GM06990 (cell line): ENCODE data around the gene SF3A1.
A peak's percentile ranks its signal among the peaks of the same experiment; 100 is the strongest.

Experiments used
- DNase-seq: peaks from one replicate; pipeline ENCODE4 v3.0.0-alpha.2; 2011; ENCODE audit not compliant: insufficient read length; ENCODE audit errors: extremely low read depth
- H3K27me3 ChIP-seq: replicated peaks from 2 replicates; pipeline ENCODE4 v1.6.0; 2011; ENCODE audit warnings: low read length; ENCODE audit not compliant: control insufficient read depth, insufficient read depth
- H3K36me3 ChIP-seq: 2 replicates; pipeline ENCODE4 v1.5.1; 2011; ENCODE audit warnings: low read length; ENCODE audit not compliant: control insufficient read depth, insufficient read depth
- H3K4me3 ChIP-seq: replicated peaks from 2 replicates; pipeline ENCODE4 v1.5.1; 2011; ENCODE audit warnings: low read depth, mild to moderate bottlenecking, control low read depth, low read length
- TF ChIP-seq, protein P1 (sequence below): IDR thresholded peaks from 2 replicates; pipeline ENCODE4 v1.5.1; 2011; ENCODE audit warnings: low read length, control low read depth, mild to moderate bottlenecking, inconsistent platforms; ENCODE audit not compliant: insufficient read depth, poor library complexity, severe bottlenecking

Gene SF3A1

DNA sequence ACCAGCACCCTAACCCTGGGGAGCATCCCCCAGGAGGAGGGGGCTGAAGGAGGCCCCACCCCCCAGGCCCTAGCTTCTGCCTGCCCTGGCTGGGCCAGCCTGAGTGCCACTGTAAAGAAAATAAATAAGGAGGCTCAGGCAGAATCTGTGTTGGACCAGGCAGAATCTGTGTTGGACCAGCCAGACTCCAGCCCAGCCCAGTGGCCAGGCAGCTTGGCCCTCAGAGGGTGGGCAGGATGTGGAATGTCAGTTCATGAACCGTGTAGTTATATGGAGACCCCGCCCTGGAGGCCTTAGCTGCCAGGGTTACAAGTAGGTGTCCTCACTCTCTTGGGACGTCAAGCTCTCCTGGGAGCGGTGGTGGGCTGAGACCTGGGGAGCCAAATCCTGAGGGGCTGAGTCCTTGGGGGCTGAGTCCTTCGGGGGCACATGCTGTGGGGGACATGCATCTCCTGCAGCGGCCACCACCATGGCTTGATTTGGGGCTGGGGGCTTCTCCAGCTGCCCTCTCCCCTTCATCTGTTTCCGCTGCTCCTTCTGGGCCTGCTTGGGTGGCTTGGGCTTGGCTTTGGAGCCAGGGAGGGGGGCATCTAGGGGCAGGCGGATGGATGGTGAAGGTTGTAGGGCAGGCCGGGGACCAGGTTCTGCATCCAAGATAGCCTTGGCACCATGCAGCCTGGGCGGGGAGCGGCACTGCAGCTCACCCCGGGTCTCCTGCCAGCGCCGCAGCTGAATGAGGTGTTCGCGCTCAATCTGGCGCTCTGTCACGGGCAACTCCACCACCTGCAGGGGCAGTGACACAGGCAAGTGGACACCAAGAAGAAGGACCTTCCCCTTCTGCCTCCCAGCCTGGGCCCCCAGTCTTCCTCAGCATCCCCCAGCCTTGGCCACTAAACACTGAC, 64.4 kb downstream of the SF3A1 start:
- DNase-seq: no peak
- H3K36me3 ChIP-seq: peaks cover 48% of the 10 kb centered on the region
- TF ChIP-seq, protein P1, sequence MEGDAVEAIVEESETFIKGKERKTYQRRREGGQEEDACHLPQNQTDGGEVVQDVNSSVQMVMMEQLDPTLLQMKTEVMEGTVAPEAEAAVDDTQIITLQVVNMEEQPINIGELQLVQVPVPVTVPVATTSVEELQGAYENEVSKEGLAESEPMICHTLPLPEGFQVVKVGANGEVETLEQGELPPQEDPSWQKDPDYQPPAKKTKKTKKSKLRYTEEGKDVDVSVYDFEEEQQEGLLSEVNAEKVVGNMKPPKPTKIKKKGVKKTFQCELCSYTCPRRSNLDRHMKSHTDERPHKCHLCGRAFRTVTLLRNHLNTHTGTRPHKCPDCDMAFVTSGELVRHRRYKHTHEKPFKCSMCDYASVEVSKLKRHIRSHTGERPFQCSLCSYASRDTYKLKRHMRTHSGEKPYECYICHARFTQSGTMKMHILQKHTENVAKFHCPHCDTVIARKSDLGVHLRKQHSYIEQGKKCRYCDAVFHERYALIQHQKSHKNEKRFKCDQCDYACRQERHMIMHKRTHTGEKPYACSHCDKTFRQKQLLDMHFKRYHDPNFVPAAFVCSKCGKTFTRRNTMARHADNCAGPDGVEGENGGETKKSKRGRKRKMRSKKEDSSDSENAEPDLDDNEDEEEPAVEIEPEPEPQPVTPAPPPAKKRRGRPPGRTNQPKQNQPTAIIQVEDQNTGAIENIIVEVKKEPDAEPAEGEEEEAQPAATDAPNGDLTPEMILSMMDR: no peak

DNA sequence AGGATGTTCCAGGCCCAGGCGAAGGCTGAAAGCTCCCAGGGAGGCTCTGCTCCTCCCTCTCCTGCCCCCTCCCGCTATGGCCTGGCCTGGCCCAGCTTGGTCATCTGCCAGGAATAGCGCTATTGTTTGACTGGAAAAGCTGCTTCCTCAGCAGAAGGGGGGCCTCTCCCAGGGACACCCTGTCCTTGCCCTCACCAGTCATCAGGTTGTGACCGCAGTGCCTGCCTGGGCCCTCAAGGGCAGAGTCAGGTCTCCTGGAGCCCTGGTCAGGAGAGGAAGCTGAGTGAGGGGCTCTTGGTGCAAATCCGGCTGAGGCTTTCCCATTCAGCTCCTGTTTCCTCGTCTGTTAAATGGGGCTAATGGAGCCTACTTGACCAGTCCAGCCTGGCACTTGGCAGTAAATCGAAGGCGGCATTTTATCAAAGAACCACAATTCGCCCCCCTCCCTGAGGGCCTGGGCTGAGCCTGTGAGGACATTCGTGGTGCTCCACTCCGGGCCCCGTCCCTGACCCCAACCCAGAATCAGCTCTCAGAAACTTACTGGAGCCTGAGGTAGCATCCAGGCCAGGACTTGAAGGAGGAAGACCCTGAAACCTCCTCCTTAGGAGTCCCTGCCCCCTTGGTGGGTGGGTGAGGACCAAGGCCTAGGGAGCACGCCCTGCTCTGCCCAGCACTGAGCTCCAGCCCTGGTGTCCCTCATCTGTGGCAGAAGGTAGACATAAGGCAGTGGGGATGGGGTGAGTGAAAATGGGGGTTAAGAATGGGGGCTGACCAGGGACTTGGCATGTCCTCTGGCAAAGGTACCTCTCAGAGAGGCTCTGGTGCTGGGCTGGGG, 65.4 kb downstream of the SF3A1 start:
- H3K4me3 ChIP-seq: no peak overlapping the region
- TF ChIP-seq, protein P1: no peak
- no peak for DNase-seq
- peaks cover 41% of the 10 kb centered on the region for H3K36me3 ChIP-seq
- H3K27me3 ChIP-seq: no peaks in the 10 kb centered on the region

More for the DNA sequence above, 64.4 kb downstream of the SF3A1 start:
- Histone ChIP-seq H3K4me3 (no peak overlapping the region), H3K27me3 (no peaks in the 10 kb centered on the region)

DNA sequence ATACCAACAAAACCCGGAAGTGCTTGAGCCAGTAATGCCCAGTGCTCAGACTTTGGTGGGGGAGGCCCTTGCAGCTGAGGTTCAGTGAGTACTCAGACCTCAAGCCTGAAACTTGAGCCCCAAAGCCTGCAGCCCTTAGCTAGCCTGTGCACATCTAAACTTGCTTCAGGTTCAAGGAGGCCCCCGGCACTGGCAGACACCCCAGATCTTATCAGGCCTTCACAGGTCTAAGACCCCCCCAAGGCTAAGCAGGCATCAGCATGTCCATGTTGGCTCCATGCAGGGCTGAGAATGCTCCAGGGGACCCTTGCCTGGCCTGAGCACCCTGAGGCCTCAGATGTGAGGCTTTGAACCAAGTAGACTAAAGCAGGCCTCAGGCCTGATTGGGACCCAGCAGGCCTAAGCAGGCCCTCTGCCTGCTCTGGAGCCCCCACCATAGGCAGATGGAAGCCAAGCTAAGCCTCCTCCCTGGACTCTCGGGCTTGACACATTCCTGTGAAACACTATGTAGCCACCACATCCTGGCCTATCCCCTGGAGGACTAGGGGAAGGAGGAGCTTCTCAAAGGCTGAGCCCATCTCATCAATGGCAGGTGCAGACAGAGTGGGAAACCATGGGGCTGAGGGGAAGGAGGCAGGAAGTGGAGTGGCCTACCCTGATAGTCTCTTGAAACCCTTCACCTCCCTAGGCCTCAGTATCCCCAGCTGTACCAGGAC, 66.2 kb downstream of the SF3A1 start:
- TF ChIP-seq, protein P1: no peak
- Histone ChIP-seq H3K4me3 (peak overlapping the region; percentile 75), H3K27me3 (no peaks in the 10 kb centered on the region), H3K36me3 (peaks cover 33% of the 10 kb centered on the region)
- DNase-seq: no peak

DNA sequence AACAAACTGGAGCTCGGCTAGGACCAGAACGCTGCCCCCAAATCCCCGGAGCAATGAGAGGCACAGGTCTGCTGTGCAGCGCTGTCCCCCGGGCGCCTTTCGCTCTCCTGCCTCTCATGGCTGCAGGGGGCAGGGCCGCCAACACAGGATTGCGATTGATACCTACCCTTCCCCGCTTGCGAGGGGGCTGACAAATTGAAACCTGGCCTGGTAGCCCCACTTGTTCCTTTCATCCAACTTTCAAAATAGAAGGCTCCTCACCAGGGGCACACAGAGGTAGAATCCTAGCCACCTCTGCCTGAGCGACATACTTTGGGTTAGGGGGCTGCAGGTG, 66.7 kb downstream of the SF3A1 start:
- peaks cover 29% of the 10 kb centered on the region for H3K36me3 ChIP-seq
- no peak for DNase-seq
- TF ChIP-seq, protein P1: peak; percentile 2
- peak overlapping the region; percentile 75 for H3K4me3 ChIP-seq
- no peaks in the 10 kb centered on the region for H3K27me3 ChIP-seq

DNA sequence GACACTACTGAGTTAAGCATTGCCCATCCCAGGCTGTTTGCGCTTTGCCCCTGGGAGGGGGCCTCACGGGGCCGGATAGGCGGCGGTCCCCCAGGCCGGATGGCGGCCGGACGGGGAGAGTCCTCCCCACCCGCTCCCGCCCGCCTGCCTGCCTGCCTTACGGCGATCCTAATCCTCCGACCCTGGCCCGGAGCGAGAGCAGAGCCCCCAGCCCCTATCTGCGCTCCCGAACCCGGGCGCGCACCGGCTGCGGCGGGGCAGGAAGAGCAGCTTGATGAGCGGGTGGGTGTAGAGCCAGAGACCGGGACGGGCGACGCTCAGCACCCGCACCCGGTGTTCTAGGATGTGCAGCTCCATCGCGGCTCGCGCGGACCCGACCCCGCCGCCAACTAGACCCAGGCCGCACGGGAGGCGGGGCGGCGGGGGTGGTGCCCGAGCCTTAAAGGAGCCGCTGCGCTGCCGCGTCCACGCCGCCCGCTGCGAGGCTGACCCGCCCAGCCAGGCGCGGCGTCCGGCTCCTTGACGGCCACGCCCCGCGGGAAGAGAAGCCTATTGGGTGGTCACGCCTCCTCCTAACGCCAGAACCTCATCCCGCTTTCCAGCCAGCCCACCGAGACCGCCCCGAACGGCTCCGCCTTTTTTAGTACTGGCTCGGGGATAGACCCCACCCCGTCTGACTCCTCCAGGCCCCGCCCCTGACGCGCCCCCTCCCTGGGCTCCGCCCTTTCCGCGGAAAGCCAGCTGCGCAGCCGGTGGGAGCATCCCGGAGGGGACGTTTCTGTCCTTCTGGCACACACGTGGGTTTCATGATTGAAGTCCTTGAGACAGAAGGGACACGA, 67.3 kb downstream of the SF3A1 start, which contains the start of gene CASTOR1:
TSS of gene CASTOR1 (minus strand) at position 365 of the 839 bp plus-strand sequence. CDS start at position 357, 8 bp downstream.
- peak; percentile 87 for DNase-seq
- TF ChIP-seq, protein P1: no peak
- Histone ChIP-seq H3K4me3 (peak within 1 kb of the TSS; percentile 75), H3K27me3 (no peaks in the 10 kb centered on the region), H3K36me3 (peaks cover 24% of the 10 kb centered on the region)
